ENCODE measurements around the gene USP25.

The USP25 gene

GRCh38 chr21:15768045-15768601 is 38.3 kb downstream of the USP25 start:
- DNase-seq = no peak

GRCh38 chr21:15768853-15769252 is 39.1 kb downstream of the USP25 start:
- no peak for DNase-seq

- no peak for DNase-seq
Measured at GRCh38 chr21:15771311-15771710, 41.5 kb downstream of the USP25 start.

- no peak for DNase-seq
Measured at GRCh38 chr21:15772654-15773053, 42.9 kb downstream of the USP25 start.

- DNase-seq = no peak
Measured at GRCh38 chr21:15774590-15774989, 44.8 kb downstream of the USP25 start.

- no peak for DNase-seq
Measured at GRCh38 chr21:15775291-15775690, 45.5 kb downstream of the USP25 start.

- DNase-seq = no peak
Measured at GRCh38 chr21:15775981-15776380, 46.2 kb downstream of the USP25 start.

- DNase-seq = no peak
Measured at GRCh38 chr21:15776818-15777217, 47.0 kb downstream of the USP25 start.

- no peak for DNase-seq
Measured at GRCh38 chr21:15781986-15782385, 52.2 kb downstream of the USP25 start.

GRCh38 chr21:15788847-15789523 is 59.2 kb downstream of the USP25 start:
- DNase-seq = no peak

- DNase-seq = no peak
Measured at GRCh38 chr21:15793109-15793508, 63.3 kb downstream of the USP25 start.

GRCh38 chr21:15793550-15794235 is 63.9 kb downstream of the USP25 start:
- DNase-seq = no peak

- DNase-seq = no peak
Measured at GRCh38 chr21:15794277-15794912, 64.6 kb downstream of the USP25 start.

GRCh38 chr21:15795533-15795932 is 65.8 kb downstream of the USP25 start:
- DNase-seq = no peak

GRCh38 chr21:15797577-15798363 is 68.0 kb downstream of the USP25 start:
- no peak for DNase-seq

GRCh38 chr21:15801352-15801863 is 71.6 kb downstream of the USP25 start:
- no peak for DNase-seq

- DNase-seq = no peak
Measured at GRCh38 chr21:15804247-15805005, 74.6 kb downstream of the USP25 start.

GRCh38 chr21:15809065-15809464 is 79.3 kb downstream of the USP25 start:
- no peak for DNase-seq

- no peak for DNase-seq
Measured at GRCh38 chr21:15809818-15810217, 80.0 kb downstream of the USP25 start.

GRCh38 chr21:15815285-15815684 is 85.5 kb downstream of the USP25 start:
- no peak for DNase-seq

- no peak for DNase-seq
Measured at GRCh38 chr21:15820327-15820726, 90.5 kb downstream of the USP25 start.

- DNase-seq = no peak
Measured at GRCh38 chr21:15820852-15821379, 91.1 kb downstream of the USP25 start.
